Left lung (tissue), 10 donors: Measurements from ENCODE around the gene DAAM2. TPM values are rescaled to one million over a fixed set of nuclear protein-coding genes. Genes with fewer than 3 reads are reported as not detected.

Source experiments
- ATAC-seq: fragments of 200-7000 bp; cut with Tn5 transposase; one replicate; pipeline ENCODE4 v1.9.1; 2020; ENCODE audit warnings: moderate library complexity
- DNase-seq, 4 donors: peaks; one replicate each; pipeline ENCODE4 v3.0.0-alpha.2; 2013 to 2020
- H3K27ac ChIP-seq, 2 donors: fragments of 200-600 bp; sonication (generic) in 1 of 2; one replicate each; pipeline versions ENCODE4 v1.5.0 to v1.8.0; 2020 to 2021
- H3K27me3 ChIP-seq, 2 donors: fragments of 200-600 bp; sonication (generic) in 1 of 2; one replicate each; pipeline versions ENCODE4 v1.5.0 to v1.8.0; 2020 to 2021
- H3K36me3 ChIP-seq, 2 donors: fragments of 200-600 bp; sonication (generic) in 1 of 2; one replicate each; pipeline versions ENCODE4 v1.5.0 to v1.8.0; 2020 to 2021
- H3K4me1 ChIP-seq, 2 donors: fragments of 200-600 bp; one replicate each; pipeline ENCODE4 v1.8.0; 2021
- H3K4me3 ChIP-seq, 2 donors: fragments of 200-600 bp; sonication (generic) in 1 of 2; one replicate each; pipeline versions ENCODE4 v1.5.0 to v1.8.0; 2020 to 2021; ENCODE audit warnings: mild to moderate bottlenecking in 1 of 2
- H3K9me3 ChIP-seq, 2 donors: fragments of 200-600 bp; sonication (generic) in 1 of 2; one replicate each; pipeline versions ENCODE4 v1.5.0 to v1.8.0; 2020 to 2021
- CTCF ChIP-seq, 2 donors: fragments of 200-600 bp; sonication (generic) in 1 of 2; IDR thresholded peaks; one replicate each; pipeline versions ENCODE4 v1.5.0 to v1.8.0; 2021; ENCODE audit warnings: antibody characterized with exemption in 2 of 2
- intact Hi-C, 2 donors: fragments of 100-400 bp; cut with DNase I; formaldehyde crosslinking; loops; one replicate each; pipeline versions ENCODE4 v1.11.2 to v1.14.2; 2022
- polyA plus RNA-seq, 6 donors: library from polyadenylated mRNA; unstranded; fragments of 120-200 nt; gene quantifications; one replicate each; pipeline ENCODE4 v1.2.1, GENCODE V29; 2013; ENCODE audit not compliant: insufficient read length in 6 of 6
- total RNA-seq, 2 donors: library from RNA; stranded (reverse); fragmentation: NEBNext Ultra II Directional; extraction: Animal tissue kit (Norgen Biotek cat#: 25700); gene quantifications; one replicate each; pipeline ENCODE4 v1.2.1, GENCODE V29; 2021
- donor health status: DM: no; HTN: yes; CAD: no.
- donor health status: DM: no; HTN: no; CAD: no.

Gene DAAM2
- total and polyA plus RNA-seq, 8 donors, result 28.8 to 67.6 (median 39.9) TPM

- H3K4me3 ChIP-seq, result no peak overlapping the region
- H3K27ac ChIP-seq, result peak overlapping the region in 1 of 2 donors; percentile 93
- ATAC-seq (no peak), DNase-seq (no peak)
- intact Hi-C loops, result no loop called here
- no peaks in the 10 kb centered on the region for H3K36me3 ChIP-seq
- H3K9me3 ChIP-seq, result no peaks in the 10 kb centered on the region
- TF ChIP-seq CTCF (IDR thresholded peaks at IDR 0.05), result no peak
- peaks cover 13 to 79% of the 10 kb centered on the region in 2 donors for H3K4me1 ChIP-seq
- no peaks in the 10 kb centered on the region for H3K27me3 ChIP-seq
Observed at GRCh38 chr6:39824030-39824926, 32.1 kb downstream of the DAAM2 start.

GRCh38 chr6:39829331-39829730 is 37.2 kb downstream of the DAAM2 start:
- Histone ChIP-seq H3K4me1 (peaks cover 0 to 40% of the 10 kb centered on the region in 2 donors), H3K27ac (peak overlapping the region in 1 of 2 donors; percentile 8), H3K27me3 (no peaks in the 10 kb centered on the region), H3K4me3 (no peak overlapping the region), H3K36me3 (no peaks in the 10 kb centered on the region), H3K9me3 (no peaks in the 10 kb centered on the region)
- DNase-seq, result no peak
- no peak for TF ChIP-seq CTCF (IDR thresholded peaks at IDR 0.05)
- intact Hi-C loops, result no loop called here
- no peak for ATAC-seq

- no peak for ATAC-seq
- peaks cover 0 to 32% of the 10 kb centered on the region in 2 donors for H3K4me1 ChIP-seq
- H3K9me3 ChIP-seq, result no peaks in the 10 kb centered on the region
- H3K36me3 ChIP-seq, result no peaks in the 10 kb centered on the region
- no peak for DNase-seq
- TF ChIP-seq CTCF (IDR thresholded peaks at IDR 0.05), result no peak
- H3K27ac ChIP-seq, result no peak overlapping the region
- H3K27me3 ChIP-seq, result no peaks in the 10 kb centered on the region
- intact Hi-C loops, result no loop called here
- H3K4me3 ChIP-seq, result no peak overlapping the region
Observed at GRCh38 chr6:39830444-39830843, 38.3 kb downstream of the DAAM2 start.

- TF ChIP-seq CTCF (IDR thresholded peaks at IDR 0.05), result no peak
- intact Hi-C loops, result no loop called here
- ATAC-seq, result no peak
Observed at GRCh38 chr6:39831701-39832100, 39.5 kb downstream of the DAAM2 start.

GRCh38 chr6:39834278-39834677 is 42.1 kb downstream of the DAAM2 start:
- peaks cover 0 to 12% of the 10 kb centered on the region in 2 donors for H3K4me1 ChIP-seq
- no peak for DNase-seq
- H3K4me3 ChIP-seq, result no peak overlapping the region
- H3K9me3 ChIP-seq, result no peaks in the 10 kb centered on the region
- peaks cover 0 to 5% of the 10 kb centered on the region in 2 donors for H3K27me3 ChIP-seq
- intact Hi-C loops, result no loop called here
- no peak for TF ChIP-seq CTCF (IDR thresholded peaks at IDR 0.05)
- H3K27ac ChIP-seq, result no peak overlapping the region
- no peaks in the 10 kb centered on the region for H3K36me3 ChIP-seq
- ATAC-seq, result no peak

More at GRCh38 chr6:39831701-39832100, 39.5 kb downstream of the DAAM2 start:
- Histone ChIP-seq H3K27ac (no peak overlapping the region), H3K36me3 (no peaks in the 10 kb centered on the region), H3K9me3 (no peaks in the 10 kb centered on the region), H3K27me3 (peaks cover 0 to 5% of the 10 kb centered on the region in 2 donors), H3K4me3 (no peak overlapping the region), H3K4me1 (peaks cover 0 to 29% of the 10 kb centered on the region in 2 donors)
- no peak for DNase-seq
